SK-MEL-5 (cell line): ENCODE data around the gene LAMTOR3. TPM values are rescaled to one million over a fixed set of nuclear protein-coding genes. Genes with fewer than 3 reads are reported as not detected.

Source experiments
- DNase-seq: peaks from one replicate; pipeline ENCODE4 v3.0.0-alpha.2; 2016; ENCODE audit warnings: low read depth, low spot score
- in situ Hi-C: cut with HindIII; loops from 2 replicates; pipeline ENCODE4 v1.10.0; 2016; ENCODE audit warnings: low sequenced_read_pairs, high pct_unique_total_duplicates, low pct_unique_long_range_greater_than_20kb
- total RNA-seq: library from RNA; depleted of rRNA; stranded (reverse); fragments of >200 nt; shearing (Covaris generic); gene quantifications from 2 replicates; pipeline ENCODE4 v1.2.3, GENCODE V29; 2014

The LAMTOR3 gene
- total RNA-seq, 1 experiment from 2014 or later, result 64.0 TPM

GRCh38 chr4:99875071-99875470, 19.2 kb downstream of the LAMTOR3 start:
- in situ Hi-C loops, result no loop called here
- DNase-seq, result no peak

GRCh38 chr4:99872570-99872969, 21.7 kb downstream of the LAMTOR3 start:
- in situ Hi-C loops, result no loop called here
- no peak for DNase-seq

GRCh38 chr4:99868126-99868596, 26.1 kb downstream of the LAMTOR3 start:
- DNase-seq, result no peak
- in situ Hi-C loops, result no loop called here

- in situ Hi-C loops, result no loop called here
- DNase-seq, result no peak
Measured at GRCh38 chr4:99863804-99864203, 30.4 kb downstream of the LAMTOR3 start.

- DNase-seq, result no peak
- in situ Hi-C loops, result no loop called here
Measured at GRCh38 chr4:99861120-99861905, 32.9 kb downstream of the LAMTOR3 start.

GRCh38 chr4:99860521-99860920, 33.7 kb downstream of the LAMTOR3 start:
- no peak for DNase-seq
- in situ Hi-C loops, result no loop called here

- in situ Hi-C loops, result no loop called here
- no peak for DNase-seq
Measured at GRCh38 chr4:99859618-99860017, 34.6 kb downstream of the LAMTOR3 start.

GRCh38 chr4:99857307-99857706, 36.9 kb downstream of the LAMTOR3 start:
- DNase-seq, result no peak
- in situ Hi-C loops, result no loop called here

GRCh38 chr4:99856166-99856565, 38.1 kb downstream of the LAMTOR3 start:
- no peak for DNase-seq
- in situ Hi-C loops, result no loop called here

- DNase-seq, result no peak
- in situ Hi-C loops, result no loop called here
Measured at GRCh38 chr4:99855678-99856077, 38.5 kb downstream of the LAMTOR3 start.

- in situ Hi-C loops, result no loop called here
Measured at GRCh38 chr4:99853999-99854398, 40.2 kb downstream of the LAMTOR3 start.

GRCh38 chr4:99853190-99853589, 41.0 kb downstream of the LAMTOR3 start:
- no peak for DNase-seq
- in situ Hi-C loops, result no loop called here

More at GRCh38 chr4:99853999-99854398, 40.2 kb downstream of the LAMTOR3 start:
- no peak for DNase-seq

- in situ Hi-C loops, result no loop called here
Measured at GRCh38 chr4:99852199-99852749, 42.0 kb downstream of the LAMTOR3 start.

GRCh38 chr4:99848591-99849001, 45.6 kb downstream of the LAMTOR3 start:
- no peak for DNase-seq
- in situ Hi-C loops, result no loop called here

More at GRCh38 chr4:99852199-99852749, 42.0 kb downstream of the LAMTOR3 start:
- DNase-seq, result no peak

GRCh38 chr4:99847362-99847976, 46.8 kb downstream of the LAMTOR3 start:
- DNase-seq, result no peak
- in situ Hi-C loops, result no loop called here

- in situ Hi-C loops, result no loop called here
- no peak for DNase-seq
Measured at GRCh38 chr4:99846891-99847290, 47.3 kb downstream of the LAMTOR3 start.

- no peak for DNase-seq
- in situ Hi-C loops, result no loop called here
Measured at GRCh38 chr4:99845708-99846469, 48.3 kb downstream of the LAMTOR3 start.

- in situ Hi-C loops, result no loop called here
- DNase-seq, result no peak
Measured at GRCh38 chr4:99845179-99845578, 49.0 kb downstream of the LAMTOR3 start.
